PC-9 (cell line): ENCODE measurements around the gene CAMTA1. TPM values are rescaled to one million over a fixed set of nuclear protein-coding genes. Genes with fewer than 3 reads are reported as not detected.

Experiments used
- BruUV-seq: library from RNA; stranded (reverse); fragments of 400-500 nt; replicated peaks from 2 replicates; lab custom pipeline; 2021; lab: Mats Ljungman, UMichigan
- CTCF ChIA-PET: fragments of 300-600 bp; sonication (Branson Sonifier 250); formaldehyde crosslinking; loops from one replicate; lab custom pipeline; 2022; ENCODE audit warnings: antibody characterized with exemption; lab: Charles Lee
- POLR2A ChIA-PET: fragments of 300-600 bp; sonication (Branson Sonifier 250); formaldehyde crosslinking; loops from one replicate; lab custom pipeline; 2022; ENCODE audit warnings: antibody characterized with exemption; ENCODE audit not compliant: unreplicated experiment; lab: Charles Lee
- DNase-seq, 2 experiments: peaks; one replicate each; pipeline versions ENCODE4 v3.0.0 to v3.0.0-alpha.2; 2015 to 2022; ENCODE audit warnings: mixed read lengths in 1 of 2
- H2AFZ ChIP-seq: fragments of 200-600 bp; sonication (generic); 2 replicates; pipeline ENCODE4 v1.8.1; 2017; ENCODE audit warnings: antibody characterized with exemption
- H3F3A ChIP-seq: fragments of 200-600 bp; sonication (generic); 2 replicates; pipeline ENCODE4 v1.8.1; 2017; ENCODE audit warnings: antibody characterized with exemption, mild to moderate bottlenecking, low read depth; ENCODE audit not compliant: insufficient read depth
- H3K27ac ChIP-seq: fragments of 200-600 bp; sonication (generic); 2 replicates; pipeline ENCODE4 v1.6.1; 2016; ENCODE audit warnings: mixed run types
- H3K27me3 ChIP-seq: fragments of 200-600 bp; sonication (generic); 2 replicates; pipeline ENCODE4 v1.6.1; 2016; ENCODE audit warnings: low read depth, mixed run types; ENCODE audit not compliant: insufficient read depth
- H3K36me3 ChIP-seq: fragments of 200-600 bp; sonication (generic); 2 replicates; pipeline ENCODE4 v1.6.1; 2016; ENCODE audit warnings: low read depth, mixed run types
- H3K4me1 ChIP-seq: fragments of 200-600 bp; sonication (generic); replicated peaks from 2 replicates; pipeline ENCODE4 v1.6.1; 2016; ENCODE audit warnings: mixed run types; ENCODE audit not compliant: insufficient read depth
- H3K4me2 ChIP-seq: fragments of 200-600 bp; sonication (generic); 2 replicates; pipeline ENCODE4 v1.6.1; 2017; ENCODE audit warnings: mixed run types
- H3K4me3 ChIP-seq: fragments of 200-600 bp; sonication (generic); 2 replicates; pipeline ENCODE4 v1.6.1; 2016; ENCODE audit warnings: mixed run types
- H3K79me2 ChIP-seq: fragments of 200-600 bp; sonication (generic); 2 replicates; pipeline ENCODE4 v1.6.1; 2017; ENCODE audit warnings: low read depth, mixed run types
- H3K9me2 ChIP-seq: fragments of 200-600 bp; sonication (generic); 2 replicates; pipeline ENCODE4 v1.8.1; 2017; ENCODE audit warnings: mild to moderate bottlenecking; ENCODE audit not compliant: insufficient read depth
- H3K9me3 ChIP-seq: fragments of 200-600 bp; sonication (generic); 2 replicates; pipeline ENCODE4 v1.8.1; 2016; ENCODE audit warnings: low read depth; ENCODE audit not compliant: insufficient read depth
- H4K20me1 ChIP-seq: fragments of 200-600 bp; sonication (generic); 2 replicates; pipeline ENCODE4 v1.8.1; 2017; ENCODE audit not compliant: insufficient read depth
- EZH2 ChIP-seq: fragments of 200-600 bp; sonication (generic); IDR thresholded peaks from 2 replicates; pipeline ENCODE4 v1.8.0; 2017; ENCODE audit warnings: antibody characterized with exemption, low read depth
- intact Hi-C: fragments of 100-400 bp; cut with micrococcal nuclease; formaldehyde crosslinking; loops from one replicate; pipeline ENCODE4 v1.10.0; 2022; ENCODE audit not compliant: unreplicated experiment
- total RNA-seq: library from RNA; stranded (reverse); gene quantifications from 2 replicates; pipeline ENCODE4 v1.2.3, GENCODE V29; 2021
- TF ChIP-seq, protein P1 (sequence below): fragments of 200-600 bp; sonication (generic); conservative IDR thresholded peaks from 2 replicates; pipeline ENCODE4 v1.6.1; 2017; ENCODE audit warnings: mixed run types, antibody characterized with exemption, mild to moderate bottlenecking, moderate library complexity

CAMTA1 gene
- total RNA-seq, 1 experiment from 2014 or later: 72.3 TPM

DNA sequence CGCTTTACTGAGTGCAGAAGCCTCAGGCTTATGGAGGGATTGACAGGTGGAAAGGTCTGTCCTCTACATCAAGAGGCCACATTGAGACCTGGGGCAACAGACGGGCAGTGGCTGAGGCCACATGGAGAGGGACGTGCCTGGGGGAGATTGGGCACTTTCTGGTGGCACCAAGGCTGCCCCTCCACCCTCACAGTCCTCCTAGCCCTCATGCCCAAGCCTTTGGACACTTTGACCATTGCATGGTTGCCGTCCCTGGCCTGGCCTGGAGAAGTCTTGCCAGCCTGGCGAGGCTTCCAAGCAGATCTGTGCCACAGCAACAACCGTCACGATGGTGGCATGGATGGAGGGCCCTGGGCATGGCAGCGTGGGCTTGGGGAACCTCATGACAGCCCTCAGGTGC lies 793.8 kb downstream of the CAMTA1 start:
- Histone ChIP-seq H3K27me3 (peaks cover 76% of the 10 kb centered on the region), H2AFZ (no peak overlapping the region), H3F3A (no peaks in the 10 kb centered on the region), H3K9me2 (no peaks in the 10 kb centered on the region), H4K20me1 (no peaks in the 10 kb centered on the region), H3K4me3 (no peak overlapping the region), H3K79me2 (no peaks in the 10 kb centered on the region), H3K36me3 (no peaks in the 10 kb centered on the region), H3K4me1 (no peaks in the 10 kb centered on the region), H3K4me2 (no peak overlapping the region), H3K27ac (no peak overlapping the region), H3K9me3 (no peaks in the 10 kb centered on the region)
- DNase-seq: no peak
- TF ChIP-seq, protein P1, sequence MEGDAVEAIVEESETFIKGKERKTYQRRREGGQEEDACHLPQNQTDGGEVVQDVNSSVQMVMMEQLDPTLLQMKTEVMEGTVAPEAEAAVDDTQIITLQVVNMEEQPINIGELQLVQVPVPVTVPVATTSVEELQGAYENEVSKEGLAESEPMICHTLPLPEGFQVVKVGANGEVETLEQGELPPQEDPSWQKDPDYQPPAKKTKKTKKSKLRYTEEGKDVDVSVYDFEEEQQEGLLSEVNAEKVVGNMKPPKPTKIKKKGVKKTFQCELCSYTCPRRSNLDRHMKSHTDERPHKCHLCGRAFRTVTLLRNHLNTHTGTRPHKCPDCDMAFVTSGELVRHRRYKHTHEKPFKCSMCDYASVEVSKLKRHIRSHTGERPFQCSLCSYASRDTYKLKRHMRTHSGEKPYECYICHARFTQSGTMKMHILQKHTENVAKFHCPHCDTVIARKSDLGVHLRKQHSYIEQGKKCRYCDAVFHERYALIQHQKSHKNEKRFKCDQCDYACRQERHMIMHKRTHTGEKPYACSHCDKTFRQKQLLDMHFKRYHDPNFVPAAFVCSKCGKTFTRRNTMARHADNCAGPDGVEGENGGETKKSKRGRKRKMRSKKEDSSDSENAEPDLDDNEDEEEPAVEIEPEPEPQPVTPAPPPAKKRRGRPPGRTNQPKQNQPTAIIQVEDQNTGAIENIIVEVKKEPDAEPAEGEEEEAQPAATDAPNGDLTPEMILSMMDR: no peak
- TF ChIP-seq EZH2: no peak
- intact Hi-C loops: no loop called here
- ChIA-PET CTCF (no interaction called here), POLR2A (no interaction called here)
- no TSS peak for BruUV-seq

DNA sequence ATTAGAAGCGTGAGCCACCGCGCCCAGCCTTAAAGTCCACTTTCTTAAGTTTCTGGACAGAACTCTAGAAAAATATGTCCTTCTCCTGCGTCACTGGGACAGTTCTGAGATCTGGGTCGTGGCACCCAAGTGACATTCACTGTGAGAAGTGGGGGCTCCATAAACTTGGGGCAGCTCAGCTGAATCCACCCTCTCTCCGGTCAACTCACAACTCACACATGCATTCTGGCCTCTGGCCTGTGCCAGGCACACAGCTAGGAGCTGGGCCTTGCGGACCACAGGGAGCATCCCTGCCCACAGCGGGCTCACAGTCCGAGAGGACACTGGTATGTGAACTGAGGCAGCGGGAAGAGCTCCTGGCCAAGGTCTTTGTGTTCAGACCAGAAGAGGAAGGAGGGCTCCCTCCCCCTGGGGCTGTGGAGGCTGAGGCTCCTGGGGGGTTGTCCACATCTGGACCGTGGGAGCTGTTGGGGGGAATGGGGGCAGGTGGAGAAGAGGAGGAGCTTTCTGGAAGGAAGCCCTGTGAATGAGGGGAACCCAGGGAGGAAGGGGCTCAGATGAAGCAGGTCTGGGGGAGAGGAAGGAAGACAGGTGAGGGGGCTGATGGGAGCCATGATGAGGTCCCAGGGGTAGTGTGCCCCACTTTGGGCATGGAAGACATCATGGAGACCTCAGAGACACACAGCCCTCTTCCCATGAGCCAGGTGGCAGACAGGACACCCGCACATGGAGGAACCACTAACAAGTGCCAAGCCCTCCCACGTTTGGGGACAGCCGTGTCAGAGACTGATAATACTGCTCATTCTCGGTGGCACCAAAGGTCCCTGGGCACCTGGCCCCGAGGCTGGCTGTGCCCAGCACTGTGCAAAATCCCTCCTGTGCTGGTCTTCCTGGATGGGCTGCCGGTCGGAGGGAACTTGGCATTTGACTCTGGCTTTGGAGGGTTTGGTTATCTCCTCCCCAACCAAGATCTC lies 794.9 kb downstream of the CAMTA1 start:
- Histone ChIP-seq H3K4me3 (no peak overlapping the region), H3K9me2 (no peaks in the 10 kb centered on the region), H4K20me1 (no peaks in the 10 kb centered on the region), H3K4me2 (no peak overlapping the region), H3F3A (no peaks in the 10 kb centered on the region), H3K9me3 (no peaks in the 10 kb centered on the region), H3K79me2 (no peaks in the 10 kb centered on the region), H3K27me3 (peaks cover 76% of the 10 kb centered on the region), H3K27ac (no peak overlapping the region), H3K4me1 (no peaks in the 10 kb centered on the region), H3K36me3 (no peaks in the 10 kb centered on the region), H2AFZ (no peak overlapping the region)
- BruUV-seq: no TSS peak
- CTCF ChIA-PET: interaction anchor here (0.5 kb wide), 1 partner anchor 131 kb away, joined by 4 read pairs; no protein-coding TSS in a partner anchor
- POLR2A ChIA-PET: no interaction called here
- TF ChIP-seq, protein P1: no peak
- TF ChIP-seq EZH2: no peak
- intact Hi-C loops: no loop called here
- no peak for DNase-seq

DNA sequence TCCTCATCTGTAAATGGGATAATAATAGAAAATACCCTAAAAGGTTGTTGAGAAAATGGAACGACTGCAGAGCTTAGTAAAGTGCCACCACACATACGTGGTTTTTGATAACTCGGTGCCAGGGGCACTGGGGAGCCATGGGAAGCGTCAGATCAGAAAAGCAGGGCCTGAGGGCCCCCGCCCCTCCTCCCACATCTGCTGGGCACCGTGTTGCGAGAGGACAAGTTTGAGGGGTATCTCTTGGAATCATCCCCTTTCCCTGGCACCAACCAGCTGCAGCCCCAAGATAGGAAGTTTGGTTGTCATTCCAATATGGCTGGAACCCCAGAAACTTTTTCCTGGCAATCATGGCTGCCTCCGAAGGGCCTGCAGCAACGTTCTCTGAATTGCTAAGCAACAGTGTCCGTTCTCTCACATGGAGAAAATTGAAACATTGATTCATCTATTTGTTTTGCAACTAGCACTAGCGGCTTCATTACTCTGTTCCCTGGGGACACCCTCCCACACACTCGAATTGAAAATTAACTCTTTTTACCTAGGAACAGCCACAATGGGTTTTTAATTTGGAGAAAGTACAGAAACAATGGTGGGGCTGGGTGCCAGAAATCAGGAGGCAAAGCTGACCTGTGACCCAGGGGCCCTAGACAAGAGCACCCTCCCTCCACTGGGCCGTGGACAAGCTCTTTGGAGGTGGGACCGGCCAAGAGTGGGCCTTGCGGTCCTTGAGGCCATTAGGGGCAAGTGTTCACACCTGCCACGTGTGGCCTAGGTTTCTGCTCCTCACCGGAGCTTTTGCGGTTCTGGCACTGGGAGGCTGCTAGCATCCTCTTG lies 795.9 kb downstream of the CAMTA1 start:
- ChIA-PET POLR2A (no interaction called here), CTCF (no interaction called here)
- Histone ChIP-seq H3K4me1 (no peaks in the 10 kb centered on the region), H3F3A (no peaks in the 10 kb centered on the region), H3K9me2 (no peaks in the 10 kb centered on the region), H3K4me2 (no peak overlapping the region), H3K27me3 (peaks cover 80% of the 10 kb centered on the region), H3K4me3 (no peak overlapping the region), H4K20me1 (no peaks in the 10 kb centered on the region), H3K36me3 (no peaks in the 10 kb centered on the region), H2AFZ (no peak overlapping the region), H3K9me3 (no peaks in the 10 kb centered on the region), H3K79me2 (no peaks in the 10 kb centered on the region), H3K27ac (no peak overlapping the region)
- no peak for DNase-seq
- TF ChIP-seq, protein P1: no peak
- no peak for TF ChIP-seq EZH2
- intact Hi-C loops: no loop called here
- no TSS peak for BruUV-seq
